GM18499 (cell line): Measurements from ENCODE around the gene ADGRG1.

Experiments
- ATAC-seq: cut with Tn5 transposase; IDR thresholded peaks from one replicate; pipeline ENCODE4 v1.9.1; 2021; ENCODE audit warnings: moderate number of reproducible peaks; ENCODE audit not compliant: insufficient read depth, unreplicated experiment

The ADGRG1 gene

GRCh38 chr16:57694725-57695679, 66.6 kb downstream of the ADGRG1 start, which contains the start of gene DRC7:
TSS of gene DRC7 (plus strand) at chr16:57694806. CDS start at chr16:57697950, 3,144 bp downstream.
- no peak for ATAC-seq

GRCh38 chr16:57695680-57696069, 67.2 kb downstream of the ADGRG1 start:
- no peak for ATAC-seq

GRCh38 chr16:57696240-57696639, 67.8 kb downstream of the ADGRG1 start:
- ATAC-seq = no peak

- ATAC-seq = no peak
Observed at GRCh38 chr16:57697896-57698537, 69.6 kb downstream of the ADGRG1 start.

GRCh38 chr16:57698812-57699405, 70.5 kb downstream of the ADGRG1 start:
- no peak for ATAC-seq

GRCh38 chr16:57699481-57699880, 71.1 kb downstream of the ADGRG1 start:
- ATAC-seq = no peak

- no peak for ATAC-seq
Observed at GRCh38 chr16:57699899-57700298, 71.5 kb downstream of the ADGRG1 start.

GRCh38 chr16:57700781-57701551, 72.5 kb downstream of the ADGRG1 start:
- no peak for ATAC-seq

- ATAC-seq = no peak
Observed at GRCh38 chr16:57701759-57702371, 73.4 kb downstream of the ADGRG1 start.

GRCh38 chr16:57703416-57704010, 75.1 kb downstream of the ADGRG1 start:
- ATAC-seq = no peak

GRCh38 chr16:57704011-57704904, 75.8 kb downstream of the ADGRG1 start:
- no peak for ATAC-seq

GRCh38 chr16:57704905-57705852, 76.7 kb downstream of the ADGRG1 start:
- ATAC-seq = no peak

GRCh38 chr16:57706717-57707116, 78.3 kb downstream of the ADGRG1 start:
- ATAC-seq = no peak

GRCh38 chr16:57707331-57707730, 78.9 kb downstream of the ADGRG1 start:
- no peak for ATAC-seq

GRCh38 chr16:57708168-57708567, 79.7 kb downstream of the ADGRG1 start:
- ATAC-seq = no peak

- no peak for ATAC-seq
Observed at GRCh38 chr16:57709663-57710062, 81.2 kb downstream of the ADGRG1 start.

GRCh38 chr16:57711346-57711745, 82.9 kb downstream of the ADGRG1 start:
- ATAC-seq = no peak
